Activated T-helper 2 cell treated with anti-CD3 and anti-CD28 coated beads, Interferon-gamma antibody, Interleukin-2, Interleukin-4, amounts not matched to agents 10 μg/mL and 5 μg/mL and 100 μg/mL, durations not matched to agents 14 hours and 24 hours and 36 hours (primary cell): Measurements from ENCODE around the gene ARMC8. TPM values are rescaled to one million over a fixed set of nuclear protein-coding genes. Genes with fewer than 3 reads are reported as not detected.
A peak's percentile ranks its signal among the peaks of the same experiment; 100 is the strongest.

ENCODE experiments used
- DNase-seq: peaks from one replicate; pipeline ENCODE4 v3.0.0; 2021; ENCODE audit warnings: low spot score
- H3K27ac Mint-ChIP-seq: one replicate; pipeline ENCODE4 v1.8.0; 2021; ENCODE audit warnings: mixed read lengths
- H3K27me3 Mint-ChIP-seq: one replicate; pipeline ENCODE4 v1.8.0; 2021; ENCODE audit warnings: low read depth, mixed read lengths
- H3K36me3 Mint-ChIP-seq: one replicate; pipeline ENCODE4 v1.8.0; 2021; ENCODE audit warnings: low read depth, mixed read lengths
- H3K4me1 Mint-ChIP-seq: one replicate; pipeline ENCODE4 v1.8.0; 2021; ENCODE audit warnings: low read depth, mixed read lengths
- H3K4me3 Mint-ChIP-seq: one replicate; pipeline ENCODE4 v1.8.0; 2021; ENCODE audit warnings: low read depth, mild to moderate bottlenecking, moderate library complexity, mixed read lengths
- H3K9me3 Mint-ChIP-seq: one replicate; pipeline ENCODE4 v1.8.0; 2021; ENCODE audit warnings: mixed read lengths
- intact Hi-C: fragments of 100-400 bp; cut with micrococcal nuclease; formaldehyde crosslinking; loops from one replicate; pipeline ENCODE4 v1.15.1; 2023
- total RNA-seq: library from RNA; stranded (reverse); gene quantifications from 2 replicates; pipeline ENCODE4 v1.2.3, GENCODE V29; 2022

Gene ARMC8
- total RNA-seq, 1 donor from 2014 or later: 40.6 TPM

DNA sequence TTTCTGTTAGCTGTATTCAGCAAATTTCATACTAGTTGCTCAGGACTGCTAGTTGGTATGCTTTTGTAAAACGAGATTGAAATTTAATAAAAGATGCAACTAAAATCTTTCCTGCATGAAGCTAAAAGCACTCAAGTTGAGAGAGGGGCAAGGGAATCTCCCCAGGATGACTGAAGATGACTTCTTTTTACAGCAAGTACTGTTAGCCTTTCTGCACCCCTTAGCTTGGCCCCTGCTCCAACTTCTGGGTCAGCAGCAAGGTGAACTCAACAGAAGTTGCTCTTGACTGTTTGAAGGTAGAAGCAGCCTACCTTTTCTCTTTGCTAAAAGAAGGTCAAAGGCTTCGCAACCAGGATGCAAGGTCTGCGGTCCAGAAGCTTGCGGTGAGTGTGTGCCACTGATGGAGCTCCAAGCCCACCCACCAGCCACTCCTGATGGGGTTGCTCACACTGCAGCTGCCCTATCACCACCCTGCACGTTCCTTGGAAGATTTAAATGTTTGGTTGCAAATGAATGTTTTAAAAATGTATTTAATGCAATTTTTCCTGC, 110.0 kb downstream of the ARMC8 start:
- peaks cover 33% of the 10 kb centered on the region for H3K36me3 Mint-ChIP-seq
- DNase-seq: no peak
- H3K27me3 Mint-ChIP-seq: no peaks in the 10 kb centered on the region
- peak overlapping the region; percentile 22 for H3K27ac Mint-ChIP-seq
- intact Hi-C loops: loop anchor here (2.0 kb wide), 1 partner anchor 62 kb away; no protein-coding TSS in a partner anchor
- H3K4me3 Mint-ChIP-seq: no peak overlapping the region
- peaks cover 13% of the 10 kb centered on the region for H3K4me1 Mint-ChIP-seq
- H3K9me3 Mint-ChIP-seq: no peaks in the 10 kb centered on the region

DNA sequence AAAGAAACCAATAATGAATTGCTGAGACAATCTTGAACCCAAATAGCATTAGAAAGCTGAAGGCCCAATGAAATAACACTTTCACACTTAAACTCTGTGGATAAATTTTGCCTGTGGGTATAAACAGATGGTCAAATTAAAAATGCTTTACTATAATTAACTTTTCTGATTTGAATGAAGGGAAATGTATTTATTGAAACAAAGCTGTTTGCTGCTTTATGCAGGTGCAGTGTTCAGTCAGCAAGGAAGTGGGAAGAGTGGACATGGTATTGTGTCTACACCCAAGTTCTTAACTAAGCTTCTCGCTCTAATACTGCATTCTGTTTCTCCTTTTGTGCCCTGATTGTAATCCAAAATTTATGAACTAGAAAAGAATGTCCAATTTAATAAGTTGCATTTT, 110.8 kb downstream of the ARMC8 start:
- H3K4me1 Mint-ChIP-seq: peaks cover 13% of the 10 kb centered on the region
- intact Hi-C loops: loop anchor here (2.0 kb wide), 1 partner anchor 63 kb away; no protein-coding TSS in a partner anchor
- no peak overlapping the region for H3K27ac Mint-ChIP-seq
- no peaks in the 10 kb centered on the region for H3K27me3 Mint-ChIP-seq
- no peak for DNase-seq
- no peaks in the 10 kb centered on the region for H3K9me3 Mint-ChIP-seq
- H3K36me3 Mint-ChIP-seq: peaks cover 33% of the 10 kb centered on the region
- H3K4me3 Mint-ChIP-seq: no peak overlapping the region

DNA sequence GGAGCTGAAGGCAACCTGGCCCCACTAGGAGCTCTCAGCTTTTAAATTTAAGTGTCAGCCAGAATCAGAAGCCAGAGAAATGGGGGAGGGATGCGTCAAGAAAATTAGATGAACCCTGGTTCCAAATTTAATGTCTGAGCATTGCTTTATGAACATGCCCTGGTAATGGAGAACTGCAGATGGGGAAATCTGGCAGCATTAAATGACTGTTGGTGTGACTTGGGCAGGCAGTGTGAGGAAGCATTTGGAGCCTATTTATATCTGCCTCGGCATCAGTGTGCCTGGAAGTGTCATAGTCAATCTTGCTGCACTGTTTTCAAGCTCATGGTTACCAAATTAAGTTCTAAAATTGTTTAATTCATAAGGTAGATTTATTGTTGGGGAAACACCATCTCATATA, 113.5 kb downstream of the ARMC8 start:
- Mint-ChIP-seq H3K4me3 (no peak overlapping the region), H3K27me3 (no peaks in the 10 kb centered on the region), H3K4me1 (peaks cover 13% of the 10 kb centered on the region), H3K36me3 (peaks cover 22% of the 10 kb centered on the region), H3K27ac (no peak overlapping the region), H3K9me3 (no peaks in the 10 kb centered on the region)
- intact Hi-C loops: no loop called here
- no peak for DNase-seq

DNA sequence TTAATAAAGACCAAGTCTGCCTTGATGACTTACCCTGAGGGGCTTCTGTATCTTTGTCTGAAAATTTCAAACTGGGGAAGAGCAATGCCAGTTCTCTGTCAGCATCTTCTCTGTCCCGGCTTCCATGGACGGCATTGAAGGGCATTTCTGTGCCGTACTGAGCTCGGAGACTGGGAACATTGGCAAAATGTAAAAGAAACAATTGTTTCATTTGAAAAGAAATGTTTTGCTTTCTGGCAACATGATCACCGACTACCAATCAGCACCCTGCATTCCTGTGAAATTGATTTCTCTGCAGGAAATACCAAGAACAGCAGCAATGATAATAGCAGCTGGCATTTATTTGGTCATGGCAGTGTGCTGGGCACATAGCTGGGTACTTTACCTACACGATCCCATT, 116.4 kb downstream of the ARMC8 start:
- peaks cover 12% of the 10 kb centered on the region for H3K9me3 Mint-ChIP-seq
- intact Hi-C loops: no loop called here
- H3K27ac Mint-ChIP-seq: no peak overlapping the region
- H3K36me3 Mint-ChIP-seq: peaks cover 3% of the 10 kb centered on the region
- H3K27me3 Mint-ChIP-seq: no peaks in the 10 kb centered on the region
- H3K4me3 Mint-ChIP-seq: no peak overlapping the region
- H3K4me1 Mint-ChIP-seq: peaks cover 2% of the 10 kb centered on the region
- no peak for DNase-seq

DNA sequence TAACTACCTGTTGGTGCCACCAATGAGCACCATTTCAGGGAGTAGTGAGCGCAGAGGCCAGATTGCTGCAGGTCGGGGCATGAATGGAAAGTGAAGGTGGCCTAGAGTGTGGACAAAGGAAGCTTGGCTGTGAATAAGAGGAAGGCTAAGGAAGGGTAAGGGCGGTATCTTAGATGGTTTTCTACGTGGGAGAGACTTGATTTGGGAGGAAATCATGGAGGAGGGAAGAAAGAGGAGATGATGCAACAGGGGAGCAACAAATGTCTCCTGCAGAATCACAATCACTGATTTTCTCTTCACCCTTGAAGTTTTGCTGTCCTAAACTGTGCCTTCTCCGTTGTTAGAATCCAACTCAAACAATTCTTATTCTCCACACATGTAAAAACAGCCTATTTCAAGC, 120.8 kb downstream of the ARMC8 start:
- Mint-ChIP-seq H3K4me1 (no peaks in the 10 kb centered on the region), H3K27me3 (peaks cover 13% of the 10 kb centered on the region), H3K9me3 (peaks cover 31% of the 10 kb centered on the region), H3K36me3 (peaks cover 3% of the 10 kb centered on the region), H3K27ac (no peak overlapping the region), H3K4me3 (no peak overlapping the region)
- no peak for DNase-seq
- intact Hi-C loops: no loop called here

DNA sequence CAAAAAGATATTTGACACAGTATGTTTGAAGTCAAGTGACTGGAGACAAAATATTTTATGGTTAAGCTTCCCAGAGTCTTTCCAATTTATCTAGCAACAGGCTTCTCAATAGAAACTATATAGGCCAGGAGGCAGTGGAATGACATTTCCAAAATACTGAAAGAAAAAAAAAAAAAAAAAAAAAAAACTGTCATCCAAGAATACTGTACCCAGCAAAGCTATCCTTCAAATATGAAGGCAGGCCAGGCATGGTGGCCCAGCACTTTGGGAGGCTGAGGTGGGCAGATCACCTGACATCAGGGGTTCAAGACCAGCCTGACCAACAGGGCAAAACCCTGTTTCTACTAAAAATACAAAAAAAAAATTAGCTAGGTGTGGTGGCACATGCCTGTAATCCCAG, 121.7 kb downstream of the ARMC8 start:
- Mint-ChIP-seq H3K4me3 (no peak overlapping the region), H3K4me1 (no peaks in the 10 kb centered on the region), H3K27me3 (peaks cover 16% of the 10 kb centered on the region), H3K36me3 (peaks cover 3% of the 10 kb centered on the region), H3K9me3 (peaks cover 31% of the 10 kb centered on the region), H3K27ac (no peak overlapping the region)
- DNase-seq: no peak
- intact Hi-C loops: no loop called here

DNA sequence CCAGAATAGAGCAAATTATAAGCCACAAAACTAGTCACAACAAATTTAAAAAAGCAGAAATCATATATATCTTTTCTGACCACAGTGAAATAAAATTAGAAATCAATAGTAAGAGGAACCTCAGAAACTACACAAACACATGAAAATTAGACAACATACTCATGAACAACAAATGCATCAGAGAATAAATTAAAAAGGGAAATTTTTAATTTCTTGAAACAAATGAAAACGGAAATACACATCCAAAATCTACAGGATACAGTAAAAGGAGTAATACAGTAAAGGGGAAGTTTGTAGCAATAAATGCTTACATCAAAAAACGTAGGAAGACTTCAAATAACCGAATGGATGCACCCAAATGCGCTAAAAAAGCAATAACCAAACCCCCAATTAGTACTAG, 123.4 kb downstream of the ARMC8 start:
- no peak for DNase-seq
- no peak overlapping the region for H3K27ac Mint-ChIP-seq
- no peaks in the 10 kb centered on the region for H3K4me1 Mint-ChIP-seq
- H3K36me3 Mint-ChIP-seq: peaks cover 3% of the 10 kb centered on the region
- H3K4me3 Mint-ChIP-seq: no peak overlapping the region
- intact Hi-C loops: no loop called here
- peaks cover 31% of the 10 kb centered on the region for H3K9me3 Mint-ChIP-seq
- H3K27me3 Mint-ChIP-seq: peaks cover 17% of the 10 kb centered on the region

DNA sequence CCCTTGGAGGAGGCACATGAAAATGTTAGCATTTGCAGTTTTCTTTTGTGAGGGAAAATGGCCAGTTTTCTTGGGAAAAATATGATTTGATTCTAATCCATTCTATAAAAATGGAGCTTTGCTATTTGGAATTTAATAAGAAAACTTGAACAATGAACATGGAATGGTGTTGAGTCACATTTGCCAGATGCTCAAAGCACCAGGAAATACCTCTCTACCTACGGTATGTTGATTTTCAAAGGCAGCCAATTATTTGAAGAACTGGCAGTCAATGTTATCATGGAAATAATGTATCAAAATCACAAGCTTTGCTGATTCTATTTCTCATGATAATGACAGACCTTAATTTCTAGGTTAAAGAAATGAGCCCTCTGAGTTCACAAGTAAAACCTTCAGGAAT, 127.7 kb downstream of the ARMC8 start:
- Mint-ChIP-seq H3K4me1 (no peaks in the 10 kb centered on the region), H3K36me3 (peaks cover 3% of the 10 kb centered on the region), H3K27me3 (peaks cover 17% of the 10 kb centered on the region), H3K9me3 (peaks cover 16% of the 10 kb centered on the region), H3K4me3 (no peak overlapping the region), H3K27ac (no peak overlapping the region)
- intact Hi-C loops: no loop called here
- DNase-seq: no peak

DNA sequence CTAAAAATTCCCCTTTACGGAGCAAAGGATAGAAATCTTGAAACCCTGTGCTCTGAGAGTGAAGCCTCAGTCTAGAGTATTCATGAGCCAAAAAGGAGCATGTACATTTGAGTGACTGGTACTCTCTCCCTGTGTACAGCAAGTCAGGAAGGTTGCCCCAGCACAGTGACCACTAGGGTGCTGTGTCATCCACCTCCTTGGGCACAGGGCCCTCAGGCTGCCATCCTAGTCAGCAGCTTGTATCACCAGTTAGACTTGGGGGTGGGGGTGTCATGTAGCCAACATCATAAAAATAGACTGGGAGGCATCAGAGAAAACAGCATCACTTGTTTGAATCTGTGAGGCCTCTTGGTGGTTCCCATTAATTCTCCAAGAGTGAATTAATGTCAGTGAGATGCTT, 130.6 kb downstream of the ARMC8 start:
- intact Hi-C loops: no loop called here
- no peak overlapping the region for H3K4me3 Mint-ChIP-seq
- no peaks in the 10 kb centered on the region for H3K36me3 Mint-ChIP-seq
- no peaks in the 10 kb centered on the region for H3K9me3 Mint-ChIP-seq
- no peak overlapping the region for H3K27ac Mint-ChIP-seq
- DNase-seq: no peak
- H3K27me3 Mint-ChIP-seq: peaks cover 4% of the 10 kb centered on the region
- H3K4me1 Mint-ChIP-seq: peaks cover 4% of the 10 kb centered on the region

DNA sequence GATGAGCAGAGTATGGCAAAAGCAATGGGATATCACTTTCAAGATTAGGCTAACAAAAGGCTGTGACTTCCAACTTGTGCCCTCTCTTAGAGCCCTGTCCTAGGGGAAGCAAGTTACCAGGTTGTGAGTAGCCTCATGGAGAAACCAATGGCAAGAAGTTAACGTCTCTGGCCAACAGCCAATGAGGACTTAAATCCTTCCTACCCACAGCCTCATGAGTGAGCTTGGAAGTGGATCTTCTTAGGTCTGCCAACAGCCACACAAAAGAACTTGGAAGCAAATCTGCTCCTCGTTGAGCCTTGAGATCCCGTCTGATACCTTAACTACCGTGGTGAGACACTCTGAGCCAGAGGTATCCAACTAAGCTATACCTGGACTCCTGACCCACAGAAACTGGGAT, 136.9 kb downstream of the ARMC8 start:
- H3K36me3 Mint-ChIP-seq: no peaks in the 10 kb centered on the region
- peaks cover 26% of the 10 kb centered on the region for H3K4me1 Mint-ChIP-seq
- no peaks in the 10 kb centered on the region for H3K9me3 Mint-ChIP-seq
- no peak overlapping the region for H3K27ac Mint-ChIP-seq
- intact Hi-C loops: loop anchor here (10.0 kb wide), 1 partner anchor 271 kb away; the partner anchor contains the start of gene CEP70
- no peak overlapping the region for H3K4me3 Mint-ChIP-seq
- DNase-seq: no peak
- H3K27me3 Mint-ChIP-seq: no peaks in the 10 kb centered on the region

DNA sequence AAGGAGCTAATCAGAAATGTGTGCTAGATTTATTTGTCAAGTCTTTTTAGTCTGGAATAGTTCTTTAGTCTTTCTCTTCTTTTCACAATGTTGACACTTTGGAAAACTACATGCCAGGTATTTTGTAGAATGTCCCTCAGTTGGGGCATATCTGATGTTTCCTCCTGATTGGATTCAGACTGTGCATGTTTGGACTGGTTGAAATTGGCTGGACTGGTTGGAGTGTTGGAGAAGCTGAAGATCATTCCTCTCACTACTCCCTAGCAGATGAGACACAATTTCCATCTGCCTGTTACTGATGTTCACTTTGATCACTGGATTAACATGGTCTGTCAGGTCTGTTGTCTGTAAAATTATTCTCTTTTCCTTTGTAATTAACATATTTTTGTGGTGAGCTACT, 138.9 kb downstream of the ARMC8 start:
- H3K9me3 Mint-ChIP-seq: no peaks in the 10 kb centered on the region
- no peak overlapping the region for H3K27ac Mint-ChIP-seq
- peaks cover 5% of the 10 kb centered on the region for H3K27me3 Mint-ChIP-seq
- no peak for DNase-seq
- peaks cover 31% of the 10 kb centered on the region for H3K4me1 Mint-ChIP-seq
- intact Hi-C loops: loop anchor here (5.0 to 10.0 kb wide), 2 partner anchors 259 to 269 kb away; partner anchors contain the start of gene CEP70
- H3K4me3 Mint-ChIP-seq: no peak overlapping the region
- H3K36me3 Mint-ChIP-seq: no peaks in the 10 kb centered on the region

DNA sequence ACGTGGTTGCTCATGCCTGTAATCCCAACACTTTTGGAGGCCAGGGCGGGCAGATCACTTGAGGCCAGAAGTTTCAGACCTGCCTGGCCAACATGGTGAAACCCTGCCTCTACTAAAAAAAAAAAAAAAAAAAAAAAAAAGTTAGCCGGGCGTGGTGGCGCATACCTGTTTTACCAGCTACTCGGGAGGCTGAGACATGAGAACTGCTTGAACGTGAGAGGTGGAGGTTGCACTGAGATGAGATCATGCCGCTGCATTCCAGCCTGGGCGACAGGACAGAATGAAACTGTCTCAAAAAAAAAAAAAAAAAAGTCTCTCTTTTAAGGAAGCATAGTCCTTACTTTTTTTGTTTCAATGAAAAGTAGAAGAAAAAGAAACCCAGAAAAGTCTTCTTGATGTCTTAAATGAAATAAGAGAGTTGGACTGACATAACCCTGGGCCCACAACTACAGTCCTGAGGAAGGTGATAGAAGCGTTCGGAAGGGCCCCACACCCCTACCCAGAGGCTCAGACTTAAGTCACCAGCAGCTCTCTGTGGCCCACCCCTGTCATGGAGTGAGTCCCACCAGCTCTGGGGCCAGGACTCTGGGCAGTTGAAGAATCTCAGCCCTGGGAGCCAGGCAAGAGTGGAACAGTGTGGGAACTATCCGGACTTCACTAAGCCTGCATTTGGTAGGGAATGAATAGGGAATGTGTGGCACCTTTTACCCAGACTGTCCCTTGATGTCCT, 139.9 kb downstream of the ARMC8 start:
- no peaks in the 10 kb centered on the region for H3K9me3 Mint-ChIP-seq
- no peaks in the 10 kb centered on the region for H3K36me3 Mint-ChIP-seq
- H3K27ac Mint-ChIP-seq: no peak overlapping the region
- peaks cover 5% of the 10 kb centered on the region for H3K27me3 Mint-ChIP-seq
- H3K4me3 Mint-ChIP-seq: no peak overlapping the region
- intact Hi-C loops: loop anchor here (5.0 to 10.0 kb wide), 2 partner anchors 260 to 268 kb away; partner anchors contain the start of gene CEP70
- DNase-seq: no peak
- peaks cover 31% of the 10 kb centered on the region for H3K4me1 Mint-ChIP-seq

DNA sequence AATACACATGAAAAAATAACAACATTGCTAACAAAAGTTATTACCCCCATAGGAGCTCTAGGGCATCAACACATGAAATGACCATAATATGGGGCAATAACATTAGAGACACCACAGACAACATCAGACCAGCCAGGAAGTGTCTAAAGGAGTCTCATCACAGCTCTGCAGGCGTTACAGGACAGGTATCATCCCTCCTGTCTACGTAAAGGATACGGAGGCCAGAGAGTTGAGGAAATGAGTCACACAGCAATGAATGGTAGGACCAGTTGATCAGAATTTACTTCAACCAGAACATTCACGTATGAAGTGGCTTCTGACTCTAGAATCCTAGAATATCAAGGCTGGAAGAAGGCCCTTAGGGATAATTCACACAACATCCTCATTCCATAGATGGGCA, 140.7 kb downstream of the ARMC8 start:
- DNase-seq: no peak
- intact Hi-C loops: loop anchor here (5.0 to 10.0 kb wide), 2 partner anchors 261 to 267 kb away; partner anchors contain the start of gene CEP70
- no peaks in the 10 kb centered on the region for H3K9me3 Mint-ChIP-seq
- H3K36me3 Mint-ChIP-seq: no peaks in the 10 kb centered on the region
- peaks cover 10% of the 10 kb centered on the region for H3K27me3 Mint-ChIP-seq
- no peak overlapping the region for H3K4me3 Mint-ChIP-seq
- no peak overlapping the region for H3K27ac Mint-ChIP-seq
- H3K4me1 Mint-ChIP-seq: peaks cover 29% of the 10 kb centered on the region
